NCI-H2196 treated with DMSO at 0.1 percent for 48 hours (cell line): ENCODE measurements around the gene MMP26.

Experiments used
- DNase-seq: peaks from one replicate; lab custom pipeline; 2025; ENCODE audit not compliant: unreplicated experiment; lab: John Stamatoyannopoulos, UW

The MMP26 gene

GRCh38 chr11:4704054-4704789, at the start of gene MMP26:
Gene MMP26, plus strand, starts transcription at chr11:4704784.
- DNase-seq: peak; percentile 74

GRCh38 chr11:4658629-4659445, 45.7 kb upstream of the MMP26 start:
- DNase-seq: no peak

- DNase-seq: no peak
These were observed 41.7 kb upstream of the MMP26 start for GRCh38 chr11:4662876-4663275.

GRCh38 chr11:4664183-4664582, 40.4 kb upstream of the MMP26 start:
- DNase-seq: no peak

- DNase-seq: no peak
These were observed 39.8 kb upstream of the MMP26 start for GRCh38 chr11:4664786-4665185.

GRCh38 chr11:4665424-4665823, 39.2 kb upstream of the MMP26 start:
- DNase-seq: no peak

GRCh38 chr11:4671741-4672140, 32.8 kb upstream of the MMP26 start:
- DNase-seq: no peak

- no peak for DNase-seq
These were observed 32.1 kb upstream of the MMP26 start for GRCh38 chr11:4672470-4672869.

- DNase-seq: no peak
These were observed 30.8 kb upstream of the MMP26 start for GRCh38 chr11:4673781-4674180.

- no peak for DNase-seq
These were observed 26.6 kb upstream of the MMP26 start for GRCh38 chr11:4677948-4678347.

GRCh38 chr11:4680341-4680740, 24.2 kb upstream of the MMP26 start:
- DNase-seq: peak; percentile 14

- DNase-seq: no peak
These were observed 21.8 kb upstream of the MMP26 start for GRCh38 chr11:4682623-4683419.

- no peak for DNase-seq
These were observed 19.8 kb upstream of the MMP26 start for GRCh38 chr11:4684631-4685285.

GRCh38 chr11:4695442-4695841, 9.1 kb upstream of the MMP26 start:
- no peak for DNase-seq

GRCh38 chr11:4697585-4697984, 7.0 kb upstream of the MMP26 start, which contains the start of gene OR51E2:
Gene OR51E2, minus strand, starts transcription at chr11:4697853. Its CDS starts 15,142 bp downstream, at chr11:4682711.
- peak; percentile 79 for DNase-seq

GRCh38 chr11:4699697-4700435, 4.7 kb upstream of the MMP26 start:
- no peak for DNase-seq

- no peak for DNase-seq
These were observed 4.2 kb upstream of the MMP26 start for GRCh38 chr11:4700436-4700820.

GRCh38 chr11:4704790-4705334, 278 bp downstream of the MMP26 start:
- no peak for DNase-seq

- DNase-seq: no peak
These were observed 8.7 kb downstream of the MMP26 start for GRCh38 chr11:4713241-4713640.

- DNase-seq: no peak
These were observed 9.7 kb downstream of the MMP26 start for GRCh38 chr11:4714300-4714699.
